Right renal pelvis (tissue), 4 donors: ENCODE data around the gene CFAP20. TPM values are rescaled to one million over a fixed set of nuclear protein-coding genes. Genes with fewer than 3 reads are reported as not detected.

Source experiments
- DNase-seq, 4 donors: peaks; one replicate each; pipeline ENCODE4 v3.0.0-alpha.2; 2013; ENCODE audit warnings: low read depth in 4 of 4, low spot score in 3 of 4, missing footprints in 1 of 4
- polyA plus RNA-seq, 4 donors: library from polyadenylated mRNA; unstranded; fragments of 120-200 nt; gene quantifications; one replicate each; pipeline ENCODE4 v1.2.1, GENCODE V29; 2013; ENCODE audit not compliant: insufficient read length in 4 of 4

CFAP20 gene
- polyA plus RNA-seq, 4 donors = 68.1 to 78.8 (median 71.6) TPM

DNA sequence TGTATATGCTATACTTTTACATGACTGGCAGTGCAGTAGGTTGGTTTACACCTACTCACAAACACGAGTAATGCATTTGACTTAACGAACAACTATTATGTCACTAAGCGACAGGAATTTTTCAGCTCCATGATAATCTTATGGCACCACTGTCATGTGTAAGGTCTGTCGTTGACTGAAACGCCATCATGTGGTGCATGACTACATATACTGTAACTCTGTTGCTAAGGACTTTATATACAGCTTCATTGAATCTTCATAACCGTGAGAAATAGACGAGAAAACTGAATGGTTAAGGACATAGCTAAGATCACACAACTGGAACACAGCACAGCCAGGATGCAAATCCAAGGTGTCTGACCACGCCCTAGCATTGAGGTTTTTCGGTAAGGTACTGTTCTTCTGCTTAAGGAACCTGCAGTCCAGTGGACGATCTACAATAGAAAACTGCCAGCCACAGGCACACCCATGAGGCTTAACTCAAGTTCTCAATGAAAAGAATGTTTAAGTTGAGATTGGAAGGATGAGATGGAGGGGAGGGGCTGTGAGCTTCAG lies 3.3 kb downstream of the CFAP20 start:
- DNase-seq = no peak

DNA sequence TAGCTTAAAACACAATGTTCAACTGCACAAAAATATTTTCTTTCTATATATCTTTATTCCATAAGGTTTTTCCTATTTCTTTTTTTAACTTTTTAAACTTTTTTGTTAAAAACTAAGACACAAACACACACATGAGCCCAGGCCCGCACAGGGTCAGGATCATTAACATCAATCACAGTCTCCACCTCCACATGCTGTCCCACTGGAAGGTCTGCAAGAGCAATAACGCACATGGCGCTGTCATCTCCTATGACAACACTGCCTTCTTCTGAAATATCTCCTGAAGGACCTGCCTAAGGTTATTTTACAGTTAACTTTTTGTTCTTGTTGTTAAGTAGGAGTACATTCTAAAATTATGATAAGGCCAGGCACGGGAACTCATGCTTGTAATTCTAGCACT lies 4.1 kb downstream of the CFAP20 start:
- DNase-seq = no peak

DNA sequence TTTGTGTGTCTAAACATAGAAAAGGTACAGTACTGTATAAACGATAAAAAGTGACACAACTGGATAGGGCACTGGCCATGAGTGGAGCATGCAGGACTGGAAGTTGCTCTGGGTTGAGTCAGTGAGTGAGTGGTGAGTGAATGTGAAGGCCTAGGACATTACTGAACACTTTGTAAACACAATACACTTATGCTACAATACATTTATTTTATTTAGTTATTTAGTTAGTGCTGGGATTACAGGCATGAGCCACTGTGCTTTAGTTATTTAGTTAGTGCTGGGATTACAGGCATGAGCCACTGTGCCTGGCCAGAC lies 4.6 kb downstream of the CFAP20 start:
- no peak for DNase-seq

DNA sequence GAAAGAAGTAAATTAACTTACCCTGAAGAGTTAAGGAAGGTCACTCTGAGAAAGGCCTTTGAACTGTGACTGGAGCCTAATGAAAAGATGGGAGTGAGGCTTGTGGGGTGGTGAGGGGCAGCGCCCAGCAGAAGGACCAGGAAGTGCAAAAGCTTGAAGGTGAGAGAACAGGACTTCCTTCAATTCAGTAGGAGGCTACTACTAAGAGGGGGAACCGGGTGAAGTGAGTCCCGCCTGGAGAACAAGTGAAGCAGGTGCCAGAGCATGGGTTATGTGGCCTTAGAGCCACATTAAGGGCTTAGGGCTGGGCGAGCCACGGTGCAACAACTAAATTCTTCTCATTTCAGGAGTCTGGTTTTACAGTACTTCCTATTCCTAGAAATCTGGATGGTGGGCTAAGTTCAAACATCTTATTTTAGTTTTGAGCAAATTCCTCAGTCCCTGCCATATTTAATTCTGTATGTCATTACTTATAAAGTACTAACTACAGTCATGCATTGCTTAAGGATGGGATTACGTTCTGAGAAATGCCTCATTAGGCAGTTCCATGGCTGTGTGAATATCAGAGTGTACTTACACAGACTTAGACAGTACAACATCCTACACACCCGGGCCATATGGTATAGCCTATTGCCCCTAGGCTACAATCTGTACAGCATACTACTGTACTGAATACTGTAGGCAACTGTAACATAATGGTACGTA lies 5.1 kb downstream of the CFAP20 start:
- DNase-seq = no peak

DNA sequence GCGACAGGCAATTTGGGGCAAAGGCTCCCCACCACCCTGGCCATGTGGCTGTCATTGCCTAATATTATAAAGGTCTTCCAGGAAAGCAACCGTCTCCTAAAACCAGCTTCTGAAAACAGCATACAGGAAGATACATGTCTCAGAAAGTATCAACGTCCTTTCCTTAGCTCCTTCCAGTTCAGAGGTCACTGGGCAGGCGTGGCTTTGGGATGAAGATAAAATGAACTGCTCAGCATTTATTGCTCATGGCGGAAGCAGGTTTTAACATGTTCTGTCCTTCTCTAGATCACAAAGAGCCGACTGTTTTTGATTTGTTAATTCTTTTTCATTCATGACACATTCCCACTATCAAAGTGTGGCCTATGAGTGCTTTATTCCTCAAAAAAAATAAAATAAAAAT lies 8.0 kb downstream of the CFAP20 start:
- no peak for DNase-seq

DNA sequence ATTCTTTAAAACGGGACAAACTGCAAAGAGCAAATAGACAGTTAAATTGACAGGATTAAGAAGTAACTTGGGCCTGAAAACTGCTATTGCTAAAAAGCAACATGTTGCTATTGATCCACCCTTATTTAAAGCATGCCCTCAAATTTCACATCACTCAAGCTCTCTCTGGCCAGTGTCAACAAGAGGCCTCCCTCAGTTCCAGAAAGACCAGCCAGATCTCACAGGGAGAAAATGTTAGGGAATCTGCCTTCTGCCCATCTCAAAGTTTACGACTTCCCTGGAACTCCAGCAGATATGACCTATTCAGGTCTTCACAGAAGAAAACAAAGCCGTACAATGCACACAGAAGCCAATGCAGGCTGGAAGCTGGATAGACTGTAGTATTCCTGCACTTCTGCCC lies 8.9 kb downstream of the CFAP20 start:
- no peak for DNase-seq

DNA sequence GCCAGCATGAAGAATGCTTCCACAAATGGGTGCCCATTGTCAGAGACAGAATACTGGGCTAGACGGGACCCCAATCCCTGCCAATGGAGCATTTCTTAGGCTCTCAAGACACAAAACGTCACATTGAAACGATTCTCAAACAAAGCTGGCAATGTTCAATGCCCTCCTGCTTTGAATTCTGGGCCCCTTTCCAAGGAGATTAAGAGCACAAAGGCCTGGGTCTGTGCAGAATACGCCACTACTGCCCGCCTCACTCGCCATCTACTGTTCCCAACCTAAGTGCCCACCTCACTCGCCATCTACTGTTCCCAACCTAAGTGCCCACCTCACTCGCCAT lies 9.7 kb downstream of the CFAP20 start:
- no peak for DNase-seq

DNA sequence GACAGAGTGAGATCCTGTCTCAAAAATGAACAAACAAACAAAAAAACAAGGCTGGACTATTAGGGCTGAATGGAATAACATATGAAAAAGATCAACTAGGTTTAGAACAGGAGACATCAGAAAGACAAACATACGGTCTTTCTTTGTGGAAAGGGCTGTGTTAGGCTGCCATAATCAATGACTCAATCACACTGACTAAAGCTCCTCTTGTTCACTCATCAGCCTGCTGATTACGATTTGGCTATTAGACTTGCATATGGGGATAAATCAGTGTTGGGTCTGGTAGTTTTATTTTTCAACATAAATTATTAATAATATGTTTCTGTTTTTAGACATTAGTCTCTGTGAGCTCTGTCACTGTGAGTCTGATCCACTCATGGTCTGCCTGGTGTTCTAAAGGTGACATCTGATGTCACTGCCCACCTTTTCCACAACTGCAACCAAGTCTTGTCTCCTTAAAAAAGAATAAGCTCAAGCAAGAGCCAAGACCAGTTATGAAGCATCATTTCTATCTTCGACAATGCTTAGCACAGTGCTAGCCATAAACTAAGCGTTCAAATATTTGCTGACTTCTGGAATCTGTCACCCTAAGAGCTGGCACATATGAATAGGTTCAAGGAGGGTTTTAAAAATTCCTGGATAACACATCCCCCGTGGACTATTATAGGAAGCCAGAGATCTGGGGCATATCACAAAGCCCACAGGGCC lies 10.2 kb downstream of the CFAP20 start:
- DNase-seq = no peak

DNA sequence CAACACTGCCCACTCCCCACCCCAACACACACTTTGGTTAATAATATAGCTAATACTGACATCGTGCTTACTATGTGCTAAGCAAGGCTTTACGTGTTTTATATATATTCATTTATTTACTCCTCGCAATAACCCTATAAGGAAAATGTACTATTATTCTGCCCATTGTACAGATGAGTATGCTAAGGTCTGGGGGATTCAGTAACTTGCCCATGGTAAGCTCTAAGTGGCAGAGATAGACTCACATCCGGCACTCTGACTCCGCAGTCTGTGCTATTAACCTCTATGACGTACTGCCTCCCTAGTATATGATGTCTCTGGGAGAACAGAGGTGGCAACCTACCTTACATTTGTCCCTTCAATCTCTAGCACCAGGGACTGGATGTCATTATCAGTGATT lies 12.7 kb downstream of the CFAP20 start:
- no peak for DNase-seq

DNA sequence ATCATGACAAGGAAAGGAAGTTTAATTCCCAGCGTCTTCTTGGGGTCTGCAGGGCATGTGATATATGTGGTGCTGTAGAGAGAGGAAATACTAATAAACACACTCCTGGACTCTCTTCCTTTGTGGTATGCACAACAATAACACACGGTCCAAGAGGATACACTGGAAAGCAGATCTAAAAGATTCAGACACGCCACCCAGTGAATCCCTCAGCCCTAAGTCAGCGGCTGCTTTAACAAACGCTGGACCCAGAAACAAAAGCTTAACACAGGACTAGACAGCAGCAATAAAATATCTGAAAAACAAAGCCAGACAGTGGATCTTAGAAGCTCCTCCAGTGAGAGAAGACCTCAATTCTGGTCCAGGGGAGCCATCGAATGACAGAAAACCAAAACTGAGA lies 13.1 kb downstream of the CFAP20 start:
- DNase-seq = no peak

DNA sequence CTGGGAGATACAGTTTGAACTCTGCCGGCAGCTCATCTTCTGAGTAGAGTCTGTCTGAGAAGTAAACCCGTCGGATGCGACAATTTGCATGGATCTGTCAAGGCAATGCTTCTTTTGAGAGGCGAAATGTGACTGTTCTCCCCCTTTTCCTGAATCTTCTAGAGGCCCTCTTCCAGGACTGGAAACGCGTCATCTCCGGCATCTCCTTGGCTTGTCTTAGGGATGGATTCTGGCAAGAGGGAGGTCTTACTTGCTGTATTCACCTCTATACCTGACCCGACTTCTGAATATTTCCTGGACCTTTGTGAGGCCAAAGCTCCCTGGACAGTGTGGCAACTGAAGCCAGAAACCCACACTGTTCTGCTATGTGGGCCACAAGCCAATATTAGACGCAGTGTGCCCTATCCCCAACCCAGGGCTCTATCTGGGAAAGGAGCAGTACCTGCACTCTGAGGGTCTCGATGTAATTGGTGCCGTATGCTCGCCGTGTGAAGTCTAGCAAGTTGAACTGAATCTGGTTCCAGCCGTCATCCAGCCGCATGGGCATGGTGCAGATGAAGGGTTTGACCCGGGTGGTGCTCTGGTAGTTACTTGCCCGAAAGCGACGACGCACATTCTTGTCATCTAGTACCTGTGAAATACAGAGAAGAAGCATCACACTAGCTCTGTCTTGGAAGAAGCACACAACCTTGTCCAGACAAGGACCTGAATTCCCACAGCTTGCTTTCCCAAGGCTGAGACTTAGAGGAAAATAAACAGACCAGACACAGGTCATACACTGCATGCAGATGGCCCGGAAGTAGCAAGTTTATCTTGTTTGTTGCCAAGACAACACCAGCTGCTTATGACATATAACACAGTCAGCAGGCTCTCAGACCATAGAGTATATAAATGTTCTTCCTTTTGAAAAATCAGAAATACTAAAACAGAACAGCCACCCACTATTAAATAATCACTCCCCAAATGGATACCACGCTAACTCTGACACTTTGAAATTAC lies 14.1 kb downstream of the CFAP20 start:
- no peak for DNase-seq

DNA sequence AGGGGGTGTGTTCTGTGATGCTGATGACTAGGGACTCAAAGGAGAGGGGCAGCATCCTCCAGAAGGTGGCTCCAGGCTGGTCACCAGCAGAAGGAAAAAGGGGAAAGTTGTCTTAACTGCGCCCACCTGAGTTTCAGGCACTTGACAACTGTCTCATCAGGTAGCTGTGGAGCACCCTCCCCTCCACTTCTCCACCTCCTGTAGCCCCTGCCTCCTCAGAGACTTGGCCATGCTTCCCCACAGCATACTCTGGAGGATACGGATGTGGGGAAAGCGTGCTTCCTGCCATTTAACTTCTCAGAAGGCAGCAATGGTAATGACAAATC lies 17.9 kb downstream of the CFAP20 start:
- no peak for DNase-seq

DNA sequence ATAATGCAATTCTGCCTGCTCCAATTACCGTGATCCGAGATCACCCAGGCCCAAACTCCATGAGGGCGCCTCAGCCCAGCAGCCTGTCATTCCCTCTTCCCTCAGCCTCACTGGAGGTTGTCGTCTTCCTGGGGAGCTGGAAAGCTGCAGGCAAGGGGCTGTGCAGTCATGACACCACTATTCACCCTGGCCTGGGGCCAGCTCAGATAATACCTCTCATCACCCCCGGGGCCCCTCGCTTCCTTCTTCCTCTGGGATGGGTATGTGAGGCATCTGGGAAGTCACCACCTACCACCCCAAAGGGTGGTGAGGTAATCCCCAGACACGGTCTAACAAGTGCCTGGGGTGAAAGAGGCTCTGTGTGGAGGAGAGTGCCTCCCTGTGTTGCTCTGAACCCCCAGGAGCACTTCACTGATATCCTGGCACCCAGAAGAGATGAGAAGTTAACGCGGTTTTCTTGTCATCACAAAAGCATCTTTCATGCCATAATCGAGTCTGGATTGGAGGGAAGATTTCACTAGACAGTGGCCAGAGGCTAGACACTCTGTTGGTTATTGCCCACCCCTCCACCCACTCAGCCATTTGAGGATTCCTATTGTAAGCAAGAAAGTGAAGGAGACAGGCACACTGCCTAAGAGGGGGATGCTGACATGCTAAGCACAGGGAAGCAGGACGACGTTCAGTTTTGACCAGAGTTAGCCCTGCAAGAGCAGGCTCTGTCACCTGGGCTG lies 18.4 kb downstream of the CFAP20 start:
- DNase-seq = no peak

DNA sequence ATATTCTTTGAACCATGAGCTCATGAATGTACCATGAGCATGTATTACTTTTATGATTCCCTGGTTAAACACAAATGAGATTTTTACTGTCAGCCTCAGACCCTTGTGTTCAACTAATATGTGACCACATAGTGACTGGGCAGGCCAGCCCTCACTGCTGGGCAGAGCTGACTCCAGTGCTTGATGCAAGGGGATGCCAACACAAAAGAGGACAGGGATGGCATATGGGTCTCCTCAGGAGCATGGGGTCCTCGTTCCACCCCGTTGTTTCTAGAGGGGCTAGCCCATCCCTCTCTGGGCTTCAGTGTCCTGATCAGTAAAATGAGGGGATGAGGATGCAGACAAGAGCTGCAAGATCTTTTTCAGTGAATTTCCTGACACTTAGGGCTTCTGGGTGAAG lies 19.3 kb downstream of the CFAP20 start:
- no peak for DNase-seq

DNA sequence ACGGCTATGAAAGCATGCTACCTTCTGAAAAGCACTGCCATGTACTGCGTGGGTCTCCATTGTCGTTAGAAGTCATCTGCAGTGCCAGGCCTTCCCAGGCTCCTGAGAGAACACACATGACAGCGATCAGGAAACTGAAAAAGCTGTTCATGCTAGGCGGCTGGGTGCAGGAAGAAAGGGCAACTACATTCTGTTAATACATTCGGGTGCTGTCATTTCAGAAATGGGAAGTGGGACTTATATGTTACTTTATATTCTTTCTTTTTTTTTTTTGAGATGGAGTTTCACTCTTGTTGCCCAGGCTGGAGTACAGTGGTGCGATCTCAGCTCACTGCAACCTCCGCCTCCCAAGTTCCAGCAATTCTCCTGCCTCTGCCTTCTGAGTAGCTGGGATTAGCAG lies 19.9 kb downstream of the CFAP20 start:
- no peak for DNase-seq

DNA sequence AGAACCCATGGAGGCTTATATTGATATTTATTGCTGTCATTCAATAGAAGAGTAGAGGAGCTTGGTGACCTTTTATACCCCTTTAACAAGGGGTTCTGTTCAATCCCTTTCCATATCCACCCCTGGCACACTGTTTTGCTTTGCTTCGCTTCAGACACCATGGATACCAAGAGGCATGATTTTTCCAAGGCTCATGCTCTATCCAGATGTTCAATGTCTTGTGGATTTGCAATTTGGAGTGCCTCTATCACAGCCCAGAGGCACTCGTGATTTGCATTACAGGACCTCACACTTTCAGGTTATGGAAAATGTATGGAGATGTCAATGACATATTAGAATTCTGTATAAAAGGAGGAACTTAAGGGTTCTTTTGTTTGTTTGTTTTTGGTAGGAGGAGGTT lies 21.5 kb downstream of the CFAP20 start:
- no peak for DNase-seq

DNA sequence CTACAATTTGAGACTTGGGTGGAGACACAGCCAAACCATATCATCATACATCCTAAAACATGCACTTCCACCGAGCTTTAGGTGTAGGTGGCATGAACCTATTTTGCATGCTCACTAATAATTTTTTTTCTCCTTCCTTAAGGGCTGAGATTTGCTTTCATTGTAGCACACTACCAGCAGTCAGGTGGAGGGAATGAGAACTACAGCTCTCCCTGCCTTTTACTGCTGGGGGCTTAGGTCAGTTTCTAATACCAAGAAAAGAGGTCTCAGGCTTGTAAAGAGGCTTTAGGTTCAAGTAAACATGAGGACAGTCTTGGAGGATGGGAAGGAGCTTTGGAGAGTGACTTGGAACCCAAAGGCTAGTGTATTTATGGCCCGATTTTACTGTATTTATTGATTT lies 22.0 kb downstream of the CFAP20 start:
- no peak for DNase-seq

DNA sequence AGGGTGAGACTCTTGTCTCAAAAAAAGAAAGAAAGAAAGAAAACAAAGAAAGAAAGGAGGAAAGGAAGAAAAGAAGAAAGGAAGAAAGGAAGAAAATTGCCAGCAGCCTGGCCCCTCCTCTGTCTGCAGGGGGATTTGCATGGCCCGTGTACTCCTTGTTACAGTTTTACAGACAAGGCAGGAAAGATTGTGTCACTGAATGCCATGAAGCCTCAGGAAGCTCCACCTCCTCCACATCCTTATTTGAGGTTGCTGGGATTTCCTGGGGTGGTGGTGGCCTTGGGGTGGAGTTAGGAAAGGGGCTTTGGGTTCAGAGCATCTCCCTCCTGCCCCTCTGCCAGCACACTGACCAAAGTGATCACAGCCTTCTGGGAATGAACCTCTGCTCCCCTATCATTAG lies 23.6 kb downstream of the CFAP20 start:
- no peak for DNase-seq

DNA sequence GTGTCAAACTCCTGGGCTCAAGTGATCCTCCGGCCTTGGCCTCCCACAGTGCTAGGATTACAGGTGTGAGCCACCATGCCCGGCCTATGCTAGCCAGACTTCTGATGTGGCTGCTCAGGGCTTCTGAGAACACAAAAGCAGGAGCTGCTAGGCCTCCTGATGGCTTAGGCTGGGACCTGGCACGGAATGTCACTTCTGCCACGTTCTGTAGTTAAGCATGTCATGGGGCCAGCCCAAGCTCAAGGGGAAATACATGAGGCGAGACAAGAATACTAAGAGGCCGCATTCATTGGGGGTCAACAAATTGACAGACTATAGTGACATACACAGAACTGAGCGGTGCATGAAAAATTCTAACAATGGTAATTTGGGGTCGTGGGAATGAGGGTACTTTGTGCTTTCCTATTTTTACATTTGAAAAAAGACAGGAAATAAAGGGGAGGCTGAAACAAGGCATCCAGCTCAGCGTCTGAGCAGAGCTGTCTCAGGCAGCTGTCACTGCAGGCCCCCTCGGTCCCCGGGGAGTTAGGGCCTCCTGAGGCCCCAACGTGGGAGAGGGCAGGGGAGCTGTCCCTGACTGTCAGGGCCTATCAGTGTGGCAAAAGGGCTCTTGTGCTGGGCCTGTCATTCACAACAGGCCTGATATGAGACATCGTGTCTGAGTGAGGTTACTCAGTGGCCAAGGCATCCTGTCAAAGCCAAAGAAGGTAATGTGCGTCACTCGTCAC lies 26.4 kb downstream of the CFAP20 start:
- no peak for DNase-seq

DNA sequence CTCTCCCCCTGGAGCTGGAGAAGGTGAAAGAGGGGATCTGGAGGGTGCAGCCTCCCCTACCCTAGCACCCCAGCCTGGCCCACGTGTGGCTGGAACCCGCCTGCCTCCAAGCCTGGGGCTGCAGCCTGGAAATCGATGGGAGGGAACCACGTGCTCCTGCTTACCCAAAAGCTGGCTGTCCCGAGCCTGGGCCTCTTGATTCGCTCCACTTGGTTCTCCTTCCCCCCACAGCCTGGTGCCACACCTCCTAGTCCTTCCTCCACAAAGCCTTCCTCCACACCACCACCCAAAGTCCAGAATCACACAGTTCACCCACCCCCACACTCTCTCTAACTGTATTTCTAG lies 29.3 kb downstream of the CFAP20 start:
- no peak for DNase-seq
